T47D (cell line): ENCODE data around the gene SLC7A11.
"Not testable (repeated sequence)": the region's sequence is repeated elsewhere in the genome, so short reads cannot be mapped to it uniquely, and the experiment has no call there.

ENCODE experiments used
- DNase-seq, 2 experiments: peaks; one replicate each; pipeline versions ENCODE4 v3.0.0 to v3.0.0-alpha.2; 2011 to 2012; ENCODE audit warnings: low read depth in 1 of 2, low spot score in 1 of 2
- JUND ChIP-seq: IDR thresholded peaks from 2 replicates; pipeline ENCODE4 v1.6.1; 2012; ENCODE audit warnings: low read depth
- in situ Hi-C: cut with HindIII; loops from 2 replicates; pipeline ENCODE4 v1.10.0; 2016; ENCODE audit warnings: low sequenced_read_pairs, low pct_unique_long_range_greater_than_20kb

Gene SLC7A11

GRCh38 chr4:138222046-138222445 lies 20.1 kb downstream of the SLC7A11 start:
- TF ChIP-seq JUND: no peak
- DNase-seq: peak in 1 of 2 experiments; percentile 1
- in situ Hi-C loops: no loop called here

GRCh38 chr4:138218976-138219375 lies 23.2 kb downstream of the SLC7A11 start:
- no peak for TF ChIP-seq JUND
- DNase-seq: no peak
- in situ Hi-C loops: no loop called here

GRCh38 chr4:138217567-138217966 lies 24.6 kb downstream of the SLC7A11 start:
- TF ChIP-seq JUND: no peak
- no peak for DNase-seq
- in situ Hi-C loops: no loop called here

- in situ Hi-C loops: no loop called here
- DNase-seq: no peak
- no peak for TF ChIP-seq JUND
Observed at GRCh38 chr4:138216272-138216867, 25.8 kb downstream of the SLC7A11 start.

- DNase-seq, in situ Hi-C loops: not testable (repeated sequence)
Observed at GRCh38 chr4:138210576-138210975, 31.6 kb downstream of the SLC7A11 start.

GRCh38 chr4:138209094-138209493 lies 33.1 kb downstream of the SLC7A11 start:
- DNase-seq: no peak
- in situ Hi-C loops: no loop called here
- no peak for TF ChIP-seq JUND

GRCh38 chr4:138205531-138206233 lies 36.5 kb downstream of the SLC7A11 start:
- no peak for TF ChIP-seq JUND
- in situ Hi-C loops: no loop called here

GRCh38 chr4:138204507-138204906 lies 37.6 kb downstream of the SLC7A11 start:
- no peak for TF ChIP-seq JUND
- no peak for DNase-seq
- in situ Hi-C loops: no loop called here

More at GRCh38 chr4:138205531-138206233, 36.5 kb downstream of the SLC7A11 start:
- DNase-seq: no peak

GRCh38 chr4:138202686-138203085 lies 39.5 kb downstream of the SLC7A11 start:
- in situ Hi-C loops: no loop called here
- no peak for DNase-seq
- TF ChIP-seq JUND: no peak

- TF ChIP-seq JUND: no peak
- DNase-seq: no peak
- in situ Hi-C loops: no loop called here
Observed at GRCh38 chr4:138200236-138200590, 41.9 kb downstream of the SLC7A11 start.

- DNase-seq: peak; percentile 1 to 47
- in situ Hi-C loops: no loop called here
- TF ChIP-seq JUND: no peak
Observed at GRCh38 chr4:138199568-138200235, 42.4 kb downstream of the SLC7A11 start.

- TF ChIP-seq JUND: no peak
- in situ Hi-C loops: no loop called here
- DNase-seq: no peak
Observed at GRCh38 chr4:138196153-138196552, 46.0 kb downstream of the SLC7A11 start.

- in situ Hi-C loops: no loop called here
- TF ChIP-seq JUND: no peak
- DNase-seq: no peak
Observed at GRCh38 chr4:138193963-138194362, 48.2 kb downstream of the SLC7A11 start.
